ENCODE measurements around the gene SLC44A1.

GRCh38 chr9:105415662-105415980 is 171.2 kb downstream of the SLC44A1 start:
- TF ChIP-seq CTCF (IDR thresholded peaks at IDR 0.05) (no peak), POLR2A (IDR thresholded peaks at IDR 0.05) (no peak), EP300 (IDR thresholded peaks at IDR 0.05) (no peak)

All from tibial nerve (tissue), 4 donors.